Left lobe of liver (tissue), 2 donors: Measurements from ENCODE around the gene FNIP1. TPM values are rescaled to one million over a fixed set of nuclear protein-coding genes. Genes with fewer than 3 reads are reported as not detected.
"Not testable (repeated sequence)": the region's sequence is repeated elsewhere in the genome, so short reads cannot be mapped to it uniquely, and the experiment has no call there.

Experiments used
- ATAC-seq: fragments of 200-7000 bp; cut with Tn5 transposase; one replicate; pipeline ENCODE4 v1.9.1; 2020; ENCODE audit warnings: mild to moderate bottlenecking, moderate library complexity
- DNase-seq: peaks from one replicate; pipeline ENCODE4 v3.0.0-alpha.2; 2020; ENCODE audit warnings: low spot score
- total RNA-seq: library from RNA; stranded (reverse); gene quantifications from one replicate; pipeline ENCODE4 v1.2.1, GENCODE V29; 2021
- donor health status: DM: no; HTN: no; CAD: no; lungs with moderate emphysema.
- donor health status: DM: no; HTN: yes; CAD: no.

Gene FNIP1
- total RNA-seq, 1 donor from 2014 or later, result 15.0 TPM

DNA sequence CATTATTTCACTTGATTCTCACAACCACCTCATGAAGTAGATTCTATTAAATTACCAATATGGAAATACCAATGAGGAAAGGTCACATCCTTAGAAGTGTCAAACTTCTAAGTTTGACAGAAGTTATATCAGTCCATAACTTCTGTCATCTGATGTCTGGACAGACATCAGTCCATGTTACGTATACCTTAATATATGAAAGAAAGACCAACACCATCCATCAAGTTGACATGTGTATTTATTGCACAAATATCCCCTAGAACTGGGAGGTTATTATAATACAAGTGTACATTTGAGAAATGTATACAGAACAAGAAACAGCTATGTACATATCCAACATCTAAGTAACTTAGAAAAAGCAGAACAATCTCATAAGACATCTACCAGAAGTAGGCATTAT is 155.3 kb downstream of the FNIP1 start:
- no peak for DNase-seq
- no peak for ATAC-seq

DNA sequence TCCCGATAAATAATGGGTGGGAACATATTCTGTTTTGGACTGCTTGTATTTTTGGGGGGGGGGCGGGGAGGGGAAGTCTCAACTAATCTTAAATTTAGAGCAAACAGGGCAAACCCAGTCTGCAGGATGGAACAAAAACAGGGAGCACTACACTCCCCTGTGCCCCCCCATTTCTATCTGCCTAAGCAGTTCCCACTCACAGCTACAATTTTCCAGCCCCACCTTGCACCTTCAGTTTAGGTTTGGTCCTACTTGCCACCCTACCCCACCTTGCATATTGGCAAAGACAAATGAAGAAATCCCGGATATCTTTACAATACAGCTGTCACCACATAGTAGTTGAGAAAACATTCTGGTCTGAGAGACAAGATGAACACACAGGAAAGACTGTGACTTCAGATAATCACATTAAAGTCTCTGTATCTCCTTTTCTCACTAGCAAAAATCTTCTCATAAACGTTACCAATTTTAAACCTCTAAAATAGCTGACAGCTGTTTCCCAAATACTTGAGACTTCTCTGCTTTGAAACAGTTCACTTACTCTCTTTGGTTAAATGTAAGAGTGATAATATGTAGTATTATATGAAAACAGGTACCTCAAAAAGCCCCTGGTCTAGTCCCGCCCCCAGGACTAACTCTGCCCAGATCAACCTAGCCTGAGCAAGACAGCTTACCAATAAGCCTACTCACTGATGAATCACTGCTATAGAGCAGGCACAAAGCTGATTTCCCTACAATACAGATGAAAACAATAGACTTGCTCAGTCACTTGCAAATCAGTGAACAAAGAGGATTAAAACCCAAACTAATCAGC is 156.6 kb downstream of the FNIP1 start:
- DNase-seq (no peak), ATAC-seq (no peak)

DNA sequence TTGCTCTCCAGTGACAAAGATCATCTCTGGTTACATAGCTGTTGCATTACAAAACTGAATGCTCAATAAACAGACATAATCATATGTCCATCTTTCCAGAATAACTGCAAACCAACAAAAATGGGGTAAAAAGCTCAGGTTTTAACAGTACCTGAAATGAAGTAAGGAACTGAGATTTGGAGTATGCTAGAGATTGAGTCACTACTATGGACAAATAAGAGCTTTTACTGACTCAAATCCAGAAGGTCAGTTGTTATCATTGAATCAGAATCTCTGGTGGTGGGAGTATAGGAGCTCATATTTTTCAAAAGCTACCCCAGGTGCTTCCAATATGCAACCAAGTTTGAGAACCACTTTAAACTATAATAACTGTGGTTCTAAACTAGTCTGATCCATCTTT is 157.7 kb downstream of the FNIP1 start:
- no peak for ATAC-seq
- no peak for DNase-seq

DNA sequence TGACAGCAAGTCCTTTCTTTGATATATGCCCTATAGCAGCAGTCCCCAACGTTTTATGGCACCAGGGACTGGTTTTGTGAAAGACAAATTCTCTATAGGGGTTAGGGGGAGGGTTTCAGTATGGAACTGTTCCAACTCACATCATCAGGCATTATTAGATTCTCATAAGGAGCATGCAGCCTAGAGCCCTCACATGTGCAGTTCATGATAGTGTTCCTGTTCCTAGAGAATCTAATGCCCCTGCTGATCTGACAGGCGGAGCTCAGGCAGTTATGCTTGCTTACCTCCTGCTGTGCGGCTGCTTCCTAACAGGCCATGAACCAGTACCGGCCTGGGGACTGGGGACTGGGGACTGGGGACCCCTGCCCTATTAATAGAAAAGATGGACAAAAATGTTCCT is 159.1 kb downstream of the FNIP1 start:
- ATAC-seq (no peak), DNase-seq (no peak)

DNA sequence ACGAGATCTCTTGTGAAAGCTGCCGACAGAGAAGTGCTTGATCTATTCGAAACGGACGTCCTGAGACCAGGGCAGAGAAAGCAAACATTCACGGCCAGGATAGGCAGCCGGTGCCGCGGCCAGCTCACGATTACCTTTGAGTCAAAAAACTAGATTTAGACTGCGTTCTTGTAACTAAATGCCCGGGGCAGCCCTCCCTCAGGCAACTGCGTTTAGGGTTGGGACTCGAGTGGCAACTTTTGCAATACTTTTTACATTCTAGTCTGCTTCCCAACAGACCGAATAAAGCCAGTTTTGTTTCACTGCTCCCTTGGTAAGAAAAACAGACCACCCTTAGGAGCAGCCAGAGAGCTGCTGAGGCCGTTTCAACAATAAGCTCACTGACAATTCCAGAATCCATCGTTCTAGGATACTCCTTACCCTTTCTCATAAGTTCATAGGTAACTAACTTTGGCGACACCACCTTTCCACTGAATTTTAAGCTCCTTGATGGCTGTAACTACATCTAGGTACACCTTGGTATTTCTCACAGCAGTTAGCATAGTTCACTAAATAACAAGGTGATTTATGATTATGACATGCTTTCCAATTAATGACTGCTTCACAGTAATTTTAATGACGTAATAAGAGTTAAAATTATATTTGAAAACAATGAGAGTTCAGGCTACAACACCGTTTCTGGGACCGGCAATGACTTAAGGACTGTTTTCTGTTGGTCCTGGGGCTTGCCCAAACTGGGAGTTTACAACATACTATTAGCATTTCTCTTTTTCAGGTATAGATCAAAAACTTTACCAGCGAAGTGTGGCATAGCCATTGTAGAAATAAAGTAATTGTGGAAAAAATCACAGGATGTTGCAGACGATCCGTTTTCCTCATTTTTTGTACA is 160.9 kb downstream of the FNIP1 start:
- no peak for DNase-seq
- peak; percentile 16 for ATAC-seq

DNA sequence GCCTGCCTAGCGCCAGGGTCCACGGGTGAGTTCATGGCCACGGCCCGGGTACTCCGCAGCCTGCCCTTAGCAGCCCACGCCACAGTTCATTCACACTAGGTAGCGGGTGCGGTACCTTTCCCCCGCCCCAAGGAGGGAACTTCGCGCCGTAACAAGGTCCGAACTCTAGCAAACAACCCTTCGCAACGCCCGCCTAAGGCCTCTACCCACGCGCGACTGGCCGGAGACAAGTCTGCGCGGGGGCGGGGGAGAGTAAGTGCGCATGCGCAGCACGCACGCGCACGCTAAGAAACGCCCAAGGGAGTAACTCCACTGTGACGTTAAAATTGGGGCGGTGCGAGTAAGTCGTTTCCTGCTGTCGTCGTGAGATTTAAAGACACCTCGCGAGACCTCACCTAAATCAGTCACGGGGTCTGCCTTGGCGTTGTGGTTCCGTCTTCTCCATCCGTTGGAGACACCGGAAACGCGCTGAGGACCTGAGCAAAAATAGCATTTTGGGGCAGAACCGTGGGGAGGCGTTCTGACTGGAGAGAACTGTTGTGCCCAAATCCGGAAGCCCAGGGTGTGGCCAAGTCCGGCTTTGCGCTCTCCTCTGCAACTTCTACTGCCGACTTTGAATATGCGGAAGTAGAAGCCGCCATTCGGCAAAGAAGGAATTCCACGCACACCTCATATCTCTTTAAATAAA is 161.7 kb downstream of the FNIP1 start, which contains the start of gene RAPGEF6:
RAPGEF6 (minus strand) TSS at position 234 of the 688 bp plus-strand sequence; CDS start at position 35, 199 bp downstream.
- ATAC-seq (peak; percentile 89), DNase-seq (peak; percentile 98)

DNA sequence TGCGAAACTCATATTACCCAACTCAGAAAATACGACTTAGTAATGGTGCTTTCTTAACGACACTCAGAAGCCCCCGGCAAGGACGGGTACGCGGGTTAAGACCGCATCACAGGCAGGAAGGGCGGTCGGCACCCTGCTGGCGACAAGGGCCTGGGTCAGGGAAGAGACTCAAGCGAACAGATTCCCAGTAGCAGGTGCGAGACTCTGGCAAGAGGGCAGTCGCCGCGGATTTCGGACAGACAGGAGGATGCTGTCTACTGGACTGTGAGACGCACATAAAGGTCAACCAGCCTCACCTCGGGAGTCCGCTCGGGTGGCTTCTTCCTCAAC is 162.2 kb downstream of the FNIP1 start:
- DNase-seq (no peak), ATAC-seq (no peak)

DNA sequence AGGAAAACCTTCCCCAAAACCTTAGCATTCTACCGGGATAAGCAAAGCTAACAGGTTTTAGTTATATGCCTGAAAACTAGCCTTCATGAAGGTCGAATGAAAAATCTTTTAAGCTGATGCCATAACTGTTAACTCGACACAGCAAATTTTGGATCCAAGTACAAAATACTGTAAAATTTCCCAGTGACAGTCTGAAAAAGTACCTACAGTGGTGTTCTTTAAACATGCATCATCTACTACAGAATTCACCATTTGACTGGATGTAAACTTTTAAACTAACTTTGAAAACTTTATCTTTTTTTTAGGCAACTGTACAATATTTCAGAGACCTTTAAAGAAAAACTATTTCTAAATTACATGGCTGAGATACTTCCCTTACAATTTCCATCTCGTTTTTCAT is 162.6 kb downstream of the FNIP1 start:
- ATAC-seq, result no peak
- no peak for DNase-seq

DNA sequence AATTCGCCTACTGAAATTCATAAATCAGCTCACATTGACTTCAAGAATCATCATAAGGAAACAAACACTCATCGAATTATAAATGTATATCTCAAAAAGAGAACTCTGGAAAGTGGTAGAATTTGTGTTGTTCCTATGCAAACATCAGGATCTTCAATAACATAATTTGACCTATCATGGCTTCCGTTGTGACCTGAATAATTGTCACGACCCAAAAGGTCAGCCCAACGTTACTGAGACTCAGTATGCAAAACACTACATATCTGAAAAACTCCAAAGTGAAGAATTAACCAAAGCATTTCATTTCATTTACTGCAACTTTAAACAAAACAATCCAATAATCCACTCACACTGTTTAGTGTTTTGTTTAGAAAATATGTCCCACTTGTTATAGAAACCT is 163.0 kb downstream of the FNIP1 start:
- DNase-seq, result no peak
- no peak for ATAC-seq

DNA sequence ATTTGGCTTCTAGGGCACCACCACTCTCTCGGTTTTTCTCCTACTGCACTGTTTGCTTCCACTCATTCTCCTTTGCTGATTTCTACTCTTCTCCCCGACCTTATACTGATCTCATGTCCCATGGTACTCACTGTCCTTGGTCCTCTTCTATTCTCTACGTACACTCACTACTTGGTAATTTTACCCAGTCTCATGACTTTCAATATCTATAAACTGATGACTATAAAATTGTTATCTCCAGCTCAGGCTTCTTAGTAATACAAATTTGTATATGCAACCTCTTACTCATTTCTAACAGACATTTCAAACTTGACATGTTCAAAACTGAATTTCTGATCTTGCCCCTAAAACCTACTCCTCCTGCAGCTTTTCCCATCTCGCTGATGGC is 165.9 kb downstream of the FNIP1 start:
- no peak for ATAC-seq
- DNase-seq, result no peak

DNA sequence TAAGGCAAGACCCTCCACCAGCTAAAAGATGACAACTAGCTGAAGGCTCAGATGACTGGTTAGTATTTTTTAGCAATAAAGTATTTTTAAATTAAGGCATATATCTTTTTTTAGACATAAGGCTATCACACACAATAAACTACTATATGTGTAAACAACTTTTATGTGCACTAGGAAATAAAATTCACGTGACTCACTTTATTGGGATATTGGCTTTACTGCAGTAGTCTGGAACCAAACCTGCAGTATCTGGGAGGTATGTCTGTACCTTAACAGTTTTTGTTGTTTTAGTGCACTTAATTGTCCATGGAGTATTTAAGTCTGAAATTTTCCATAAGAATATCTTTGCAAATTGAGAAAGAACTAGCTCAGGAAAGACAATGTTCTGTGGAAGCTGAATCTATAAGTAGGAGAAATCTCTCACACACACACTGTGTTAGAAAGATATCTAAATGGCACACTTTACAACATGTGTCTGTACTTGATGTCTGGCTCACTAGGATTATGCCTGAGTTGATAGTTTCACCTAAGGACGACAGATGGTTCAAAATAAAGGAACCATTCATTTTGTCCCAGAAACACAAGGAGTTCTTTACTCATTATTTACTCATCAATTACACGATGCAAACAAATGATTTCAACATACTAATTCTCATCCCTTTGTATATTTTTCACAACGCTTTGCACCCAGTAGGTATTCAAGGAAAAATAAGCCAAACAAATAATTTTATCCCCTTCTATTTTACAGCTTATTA is 166.4 kb downstream of the FNIP1 start:
- no peak for ATAC-seq
- DNase-seq, result no peak

DNA sequence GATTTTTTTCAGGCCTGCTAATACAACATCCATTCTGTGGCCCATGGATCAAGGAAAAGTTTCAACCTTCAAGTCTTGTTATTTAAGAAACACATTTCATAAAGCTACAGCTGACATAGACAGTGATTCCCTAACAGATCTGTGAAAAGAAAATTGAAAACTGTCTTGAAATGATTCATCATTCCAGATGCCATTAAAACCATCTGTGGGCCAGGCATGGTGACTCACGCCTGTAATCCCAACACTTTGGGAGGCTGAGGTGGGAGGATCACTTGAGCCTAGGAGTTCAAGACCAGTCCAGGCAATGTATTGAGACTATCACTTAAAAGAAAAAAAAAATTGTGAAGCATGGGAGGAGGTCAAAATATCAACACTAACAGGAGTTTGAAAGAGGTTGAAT is 167.8 kb downstream of the FNIP1 start:
- DNase-seq, result no peak
- ATAC-seq, result no peak

DNA sequence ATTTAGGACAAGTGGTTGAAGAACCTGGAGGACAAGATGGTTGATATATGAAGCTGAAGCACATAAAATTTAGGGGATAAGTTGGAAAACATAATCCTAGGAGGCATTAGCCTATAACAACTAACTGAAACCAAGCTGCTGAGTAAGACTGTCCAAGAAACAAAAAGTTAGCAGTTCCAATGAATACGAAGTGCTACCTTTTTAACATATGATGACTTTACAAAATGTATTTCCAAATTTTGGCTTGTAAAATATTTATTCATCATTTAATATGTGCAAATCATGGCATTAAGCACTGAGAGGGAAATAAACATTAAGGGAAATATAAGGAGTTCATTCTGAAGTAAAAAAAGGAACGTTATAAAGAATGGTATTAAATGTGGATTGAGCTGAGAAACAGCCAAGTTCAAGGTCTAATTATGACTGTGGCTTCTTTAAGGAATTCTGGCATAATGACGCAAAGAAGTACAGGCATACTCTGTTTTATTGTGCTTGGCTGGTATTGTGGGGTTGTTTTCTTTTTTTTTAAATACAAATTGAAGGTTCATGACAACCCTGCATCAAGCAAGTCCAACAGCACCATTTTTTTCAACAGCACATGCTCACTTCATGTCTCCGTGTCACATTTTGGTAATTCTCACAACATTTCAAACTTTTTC is 169.5 kb downstream of the FNIP1 start:
- no peak for ATAC-seq
- DNase-seq, result no peak

DNA sequence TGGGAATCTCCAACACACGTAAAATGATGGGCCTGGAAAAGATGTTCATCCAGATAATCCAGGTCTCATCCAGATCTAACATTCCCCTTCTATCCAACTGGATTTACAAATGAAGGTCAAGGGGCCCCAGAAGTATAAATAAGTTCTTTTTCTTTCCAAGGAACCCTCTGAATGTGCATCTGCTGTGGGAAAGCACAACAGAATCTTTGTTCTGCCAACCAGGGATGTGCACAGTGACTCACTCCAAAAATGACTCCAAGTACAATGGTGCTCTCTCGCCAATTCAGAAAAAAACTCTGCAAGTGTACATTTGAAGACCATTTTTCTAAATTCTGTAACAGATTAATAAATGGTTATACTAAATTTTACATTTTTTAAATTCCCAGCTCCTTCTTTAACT is 174.2 kb downstream of the FNIP1 start:
- ATAC-seq (no peak), DNase-seq (no peak)

DNA sequence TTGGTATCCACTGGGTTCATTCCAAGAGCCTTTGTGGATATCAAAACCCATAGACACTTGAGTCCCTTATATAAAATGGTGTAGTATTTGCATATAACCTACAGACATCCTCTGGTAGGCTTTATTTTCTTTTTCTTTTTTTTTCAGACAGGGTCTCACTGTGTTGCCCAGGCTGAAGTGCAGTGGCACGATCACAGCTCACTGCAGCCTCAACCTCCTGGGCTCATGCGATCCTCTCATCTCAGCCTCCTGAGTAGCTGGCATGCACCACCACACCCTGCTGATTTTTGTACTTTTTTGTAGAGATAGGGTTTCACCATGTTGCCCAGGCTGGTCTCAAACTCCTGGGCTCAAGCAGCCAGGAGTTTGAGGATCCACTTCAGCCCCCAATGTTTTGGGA is 175.7 kb downstream of the FNIP1 start:
- ATAC-seq, DNase-seq: not testable (repeated sequence)

DNA sequence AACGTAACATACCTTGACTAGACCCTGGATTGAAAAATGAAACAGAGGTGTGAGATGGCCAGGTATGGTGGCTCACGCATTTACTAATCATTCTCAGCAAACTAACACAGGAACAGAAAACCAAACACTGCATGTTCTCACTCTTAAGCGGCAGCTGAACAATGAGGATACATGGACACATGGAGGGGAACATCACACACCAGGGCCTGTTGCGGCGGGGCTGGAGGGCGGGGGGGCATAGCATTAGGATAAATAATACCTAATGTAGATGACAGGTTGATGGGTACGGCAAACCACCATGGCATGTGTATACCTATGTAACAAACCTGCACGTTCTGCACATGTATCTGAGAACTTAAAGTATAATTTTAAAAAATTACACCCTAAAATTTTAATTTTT is 177.7 kb downstream of the FNIP1 start:
- ATAC-seq, result no peak
- DNase-seq, result no peak

DNA sequence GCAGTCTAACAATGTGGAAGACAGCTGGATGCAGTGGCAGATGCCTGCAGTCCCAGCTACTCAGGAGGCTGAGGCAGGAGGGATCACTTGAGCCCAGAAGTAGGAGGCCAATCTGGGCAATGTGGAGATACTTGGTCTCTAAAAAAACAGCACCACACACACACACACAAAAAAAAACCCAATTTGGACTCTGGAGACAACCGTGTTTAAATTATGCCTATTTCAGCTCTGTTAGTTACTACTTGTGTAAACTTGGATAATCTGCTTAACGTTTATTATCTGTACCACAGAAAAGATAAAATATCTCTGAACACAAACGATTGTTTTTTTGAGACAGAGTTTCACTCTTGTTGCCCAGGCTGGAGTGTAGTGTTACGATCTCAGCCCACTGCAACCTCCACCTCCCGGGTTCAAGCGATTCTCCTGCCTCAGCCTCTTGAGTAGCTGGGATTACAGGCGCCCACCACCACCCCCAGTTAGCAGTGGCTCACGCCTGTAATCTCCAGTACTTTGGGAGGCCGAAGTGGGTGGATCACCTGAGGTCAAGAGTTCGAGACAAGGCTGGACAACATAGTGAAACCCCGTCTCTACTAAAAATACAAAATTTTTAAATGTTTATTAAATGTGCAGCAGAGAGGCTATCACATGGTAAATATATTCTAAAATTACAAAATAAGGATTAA is 179.5 kb downstream of the FNIP1 start:
- DNase-seq, result no peak

DNA sequence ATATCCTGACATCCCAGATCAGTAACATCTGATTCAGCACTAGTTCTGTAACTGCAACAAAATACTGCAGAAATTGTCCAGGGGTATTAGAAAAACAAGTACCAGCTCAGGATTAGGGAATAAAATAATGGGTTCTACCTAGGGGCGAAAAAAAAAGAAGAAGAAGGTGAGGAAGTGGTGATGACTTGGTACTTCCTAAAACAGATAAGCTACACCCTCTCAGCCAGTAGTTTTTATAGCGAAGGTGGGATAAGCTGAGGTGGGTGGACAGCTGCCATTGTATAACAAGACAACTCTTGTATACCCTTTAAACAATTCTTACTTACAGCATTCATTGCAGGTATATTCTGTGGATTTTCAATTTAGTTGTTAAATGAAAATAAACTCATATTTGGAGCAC is 180.9 kb downstream of the FNIP1 start:
- DNase-seq, result no peak
- no peak for ATAC-seq

More for the DNA sequence above, 179.5 kb downstream of the FNIP1 start:
- ATAC-seq, result no peak

DNA sequence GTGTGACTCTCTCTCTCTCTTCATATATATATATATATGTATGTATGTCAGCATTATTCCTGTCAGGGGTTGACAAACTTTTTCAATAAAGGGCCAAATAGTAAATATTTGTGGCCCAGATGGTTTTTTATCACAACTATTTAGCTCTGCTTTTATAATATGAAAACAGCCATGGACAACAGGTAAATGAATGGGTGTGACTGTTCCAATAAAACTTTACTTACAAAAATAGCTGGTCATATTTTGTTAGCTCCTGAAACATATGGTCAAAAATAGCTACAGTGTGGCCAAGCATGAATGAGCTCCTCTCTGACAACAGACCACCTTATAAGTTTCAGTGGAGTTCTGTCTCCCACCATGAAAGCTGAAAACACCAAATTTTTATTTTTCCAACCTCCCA is 183.4 kb downstream of the FNIP1 start:
- no peak for ATAC-seq
- no peak for DNase-seq

DNA sequence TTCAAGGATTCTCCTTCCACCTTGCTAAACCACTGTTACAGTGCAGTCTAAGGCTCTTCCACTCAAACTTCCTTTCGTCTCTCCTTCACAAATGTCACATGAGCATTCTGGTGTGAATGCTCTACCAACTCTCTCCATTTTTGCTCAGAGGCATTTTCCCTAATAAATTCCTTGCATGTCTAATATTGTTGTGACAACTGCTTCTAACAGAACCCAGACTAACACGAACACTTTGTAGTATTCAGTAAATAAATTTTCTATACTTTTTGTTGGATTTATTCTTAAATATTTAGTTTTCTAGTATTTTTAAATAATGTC is 185.8 kb downstream of the FNIP1 start:
- ATAC-seq, result no peak
- DNase-seq, result no peak
